GM12874 (cell line): Measurements from ENCODE around the gene CPZ.

Source experiments
- TF ChIP-seq, protein P1 (sequence below): IDR thresholded peaks from 2 replicates; pipeline ENCODE4 v1.5.1; 2011; ENCODE audit warnings: low read depth, mild to moderate bottlenecking, control low read depth, low read length, moderate library complexity; ENCODE audit not compliant: insufficient read depth

CPZ gene

DNA sequence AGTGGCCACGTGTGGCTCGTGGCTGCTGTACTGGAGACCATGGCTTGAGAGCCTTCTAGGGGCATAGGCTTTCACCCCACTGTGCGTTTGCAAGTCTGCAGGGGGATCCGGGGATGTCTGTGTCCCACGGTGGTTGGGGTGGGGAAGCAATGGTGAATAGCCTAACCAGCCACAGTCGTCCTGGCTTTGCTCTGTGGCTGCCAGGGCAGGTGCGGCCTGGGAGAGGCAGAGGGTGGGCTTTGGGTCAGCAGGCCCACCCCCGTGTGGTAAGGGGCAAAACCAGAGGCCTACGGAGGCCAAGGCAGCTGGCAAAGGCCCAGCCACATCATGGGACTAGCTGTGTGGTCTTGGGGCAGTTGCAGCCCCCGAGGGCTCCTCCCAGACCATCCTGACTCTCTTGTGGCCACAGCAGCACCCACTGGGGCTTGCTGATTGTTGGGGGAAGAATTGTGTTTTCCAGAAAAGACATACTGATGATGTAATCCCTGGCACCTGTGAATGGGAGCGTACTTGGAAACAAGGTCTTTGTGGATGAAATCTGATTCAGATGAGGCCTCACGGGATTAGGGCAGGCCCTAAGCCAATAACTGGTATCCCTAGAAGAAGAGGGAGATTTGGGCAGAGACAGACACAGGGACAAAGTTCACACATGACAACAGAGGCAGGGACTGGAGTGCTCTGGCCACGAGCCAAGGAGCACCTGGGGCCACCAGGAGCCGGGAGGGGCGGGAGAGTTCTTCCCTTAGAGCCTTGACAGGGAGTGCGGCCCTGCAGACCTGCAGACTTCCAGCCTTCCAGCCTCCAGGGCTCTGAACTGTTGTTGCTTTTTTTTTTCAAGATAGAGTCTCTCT is 2.9 kb downstream of the CPZ start:
- TF ChIP-seq, protein P1, sequence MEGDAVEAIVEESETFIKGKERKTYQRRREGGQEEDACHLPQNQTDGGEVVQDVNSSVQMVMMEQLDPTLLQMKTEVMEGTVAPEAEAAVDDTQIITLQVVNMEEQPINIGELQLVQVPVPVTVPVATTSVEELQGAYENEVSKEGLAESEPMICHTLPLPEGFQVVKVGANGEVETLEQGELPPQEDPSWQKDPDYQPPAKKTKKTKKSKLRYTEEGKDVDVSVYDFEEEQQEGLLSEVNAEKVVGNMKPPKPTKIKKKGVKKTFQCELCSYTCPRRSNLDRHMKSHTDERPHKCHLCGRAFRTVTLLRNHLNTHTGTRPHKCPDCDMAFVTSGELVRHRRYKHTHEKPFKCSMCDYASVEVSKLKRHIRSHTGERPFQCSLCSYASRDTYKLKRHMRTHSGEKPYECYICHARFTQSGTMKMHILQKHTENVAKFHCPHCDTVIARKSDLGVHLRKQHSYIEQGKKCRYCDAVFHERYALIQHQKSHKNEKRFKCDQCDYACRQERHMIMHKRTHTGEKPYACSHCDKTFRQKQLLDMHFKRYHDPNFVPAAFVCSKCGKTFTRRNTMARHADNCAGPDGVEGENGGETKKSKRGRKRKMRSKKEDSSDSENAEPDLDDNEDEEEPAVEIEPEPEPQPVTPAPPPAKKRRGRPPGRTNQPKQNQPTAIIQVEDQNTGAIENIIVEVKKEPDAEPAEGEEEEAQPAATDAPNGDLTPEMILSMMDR: no peak

DNA sequence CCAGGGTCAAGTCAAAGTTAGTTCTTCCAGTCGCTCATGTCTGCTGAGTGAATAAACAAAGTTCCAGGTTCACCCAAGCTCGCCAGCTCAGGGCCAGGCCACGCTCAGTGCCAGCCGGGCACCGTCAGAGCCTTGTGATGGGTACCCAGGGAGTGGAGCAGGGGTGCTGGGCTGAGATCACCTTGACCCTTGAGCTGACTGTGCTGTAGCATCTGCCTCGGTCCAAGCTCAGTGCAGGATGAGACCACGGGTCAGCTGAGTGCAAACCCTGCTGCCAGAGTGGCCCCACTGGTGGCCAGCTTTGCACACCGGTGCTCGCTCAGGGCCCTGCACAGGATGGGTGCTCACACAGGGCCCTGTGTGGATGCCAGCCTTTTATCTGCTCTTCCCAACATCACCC is 4.3 kb downstream of the CPZ start:
- TF ChIP-seq, protein P1: no peak

DNA sequence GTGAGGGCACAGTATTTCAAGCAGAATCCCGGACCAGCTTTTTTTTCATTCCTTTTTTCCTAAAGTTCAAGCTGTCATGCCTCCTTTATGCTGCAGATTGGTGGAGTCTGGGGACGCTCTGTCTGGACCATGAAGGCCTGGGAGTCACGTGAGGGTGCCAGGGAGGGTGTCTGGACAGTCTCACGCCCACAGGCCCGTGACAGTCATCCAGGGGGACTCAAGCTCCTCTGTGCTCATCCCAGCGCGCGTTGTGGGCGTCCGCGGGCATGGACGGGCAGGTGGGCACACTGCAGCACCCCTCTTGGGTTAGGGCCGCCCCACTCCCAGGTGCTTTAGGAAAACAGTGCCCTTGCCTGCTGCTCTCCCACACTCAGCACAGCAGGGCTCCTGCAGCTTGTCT is 4.8 kb downstream of the CPZ start:
- TF ChIP-seq, protein P1: no peak

DNA sequence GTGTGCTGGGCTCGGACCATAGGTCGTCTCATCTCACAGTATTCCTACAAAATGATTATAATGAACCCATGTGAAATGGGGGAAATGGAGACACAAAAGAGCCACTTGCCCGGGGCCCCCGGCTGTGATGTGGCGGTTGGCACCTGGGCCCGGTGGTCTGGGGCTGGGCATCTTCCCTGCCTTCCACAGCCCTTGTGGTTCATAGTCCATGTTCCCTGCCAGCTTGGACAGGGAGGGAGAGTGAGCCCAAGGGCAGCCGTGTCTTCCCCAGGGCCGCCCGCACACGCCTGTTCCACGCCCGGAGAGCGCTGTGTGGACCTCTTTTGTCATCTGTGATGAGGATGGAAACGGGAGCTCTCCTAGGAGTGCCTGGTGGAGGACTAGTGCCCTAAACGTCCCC is 5.2 kb downstream of the CPZ start:
- TF ChIP-seq, protein P1: no peak

DNA sequence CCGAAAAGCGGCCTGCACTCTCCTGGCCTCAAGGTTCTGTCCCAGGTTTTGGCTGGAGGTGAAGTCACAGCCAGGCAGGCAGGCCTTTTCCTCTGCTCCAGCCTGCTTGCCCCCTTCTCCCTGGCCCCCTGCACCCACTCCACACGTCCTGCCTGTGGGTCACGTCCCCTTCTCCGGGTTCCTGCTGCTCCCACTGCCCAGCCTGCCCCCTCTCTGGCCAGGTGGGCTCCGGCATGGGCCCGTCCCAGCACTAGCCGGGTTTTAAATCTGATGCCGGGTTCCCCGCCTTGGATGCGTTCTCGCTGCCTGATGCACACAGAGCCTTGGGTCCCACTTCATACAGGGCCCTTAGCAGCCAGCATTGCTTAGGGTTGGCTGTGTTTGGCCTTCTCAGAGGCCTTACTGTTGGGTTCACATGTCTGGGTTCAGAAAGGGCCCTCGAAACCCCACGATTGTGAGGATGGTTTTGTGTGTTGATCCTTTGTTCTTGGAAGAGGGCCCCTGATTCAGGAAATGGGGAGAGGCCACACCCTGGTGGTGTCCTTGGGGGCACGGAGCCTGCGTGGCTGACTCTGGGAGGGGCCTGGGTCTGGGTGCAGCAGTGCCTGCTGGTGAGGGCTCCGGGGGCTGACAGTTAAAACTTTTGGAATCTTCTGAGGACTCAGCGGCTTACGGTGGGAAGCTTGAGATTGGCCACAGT is 6.0 kb downstream of the CPZ start:
- TF ChIP-seq, protein P1: no peak

DNA sequence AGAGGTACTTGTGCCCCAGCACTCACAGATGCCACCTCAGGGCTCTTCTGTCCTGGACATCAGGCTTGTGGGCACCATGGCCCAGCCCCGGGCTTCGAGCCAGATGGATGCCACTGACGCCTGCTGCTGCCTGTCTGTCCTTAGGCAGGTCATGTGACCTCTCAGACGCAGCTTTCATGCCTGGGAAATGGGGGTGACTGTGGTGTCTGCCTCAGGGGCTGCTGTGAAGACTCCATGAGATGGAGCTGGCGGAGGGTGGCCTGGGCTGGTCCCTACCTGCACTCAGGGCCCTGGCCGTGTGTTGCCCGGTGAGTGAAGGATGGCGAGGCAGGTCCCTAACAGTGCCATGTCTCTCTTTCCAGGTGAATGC is 6.5 kb downstream of the CPZ start:
- TF ChIP-seq, protein P1: no peak

DNA sequence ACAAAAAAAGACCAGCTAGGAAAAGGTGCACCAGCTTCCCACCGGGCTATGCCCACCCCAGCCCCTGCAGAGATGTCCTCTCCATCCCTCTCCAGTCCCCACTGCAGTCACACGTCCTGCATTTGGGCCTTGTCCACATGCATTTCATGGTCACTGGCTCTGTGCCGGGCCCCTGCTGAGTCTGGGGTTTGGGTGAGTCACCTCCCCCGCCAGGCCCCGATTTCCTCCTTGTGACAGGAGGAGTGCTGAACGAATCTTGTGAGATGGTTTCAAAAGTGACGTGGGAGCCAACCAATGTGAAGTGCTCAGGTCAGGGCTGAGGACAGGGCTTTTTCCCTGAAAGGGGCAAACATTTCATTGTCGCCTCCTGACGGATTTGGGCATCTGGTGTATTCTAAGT is 7.1 kb downstream of the CPZ start:
- TF ChIP-seq, protein P1: no peak
